Colonic mucosa (tissue), 4 donors: ENCODE measurements around the gene RTKN2. TPM values are rescaled to one million over a fixed set of nuclear protein-coding genes. Genes with fewer than 3 reads are reported as not detected.
"Not testable (repeated sequence)": the region's sequence is repeated elsewhere in the genome, so short reads cannot be mapped to it uniquely, and the experiment has no call there.

Experiments
- DNase-seq: peaks from one replicate; pipeline ENCODE4 v3.0.0-alpha.2; 2020
- H3K27ac ChIP-seq: fragments of 200-600 bp; one replicate; pipeline ENCODE4 v1.8.0; 2021
- H3K27me3 ChIP-seq: fragments of 200-600 bp; one replicate; pipeline ENCODE4 v1.8.0; 2021
- H3K36me3 ChIP-seq: fragments of 200-600 bp; one replicate; pipeline ENCODE4 v1.8.0; 2021
- H3K4me1 ChIP-seq: fragments of 200-600 bp; one replicate; pipeline ENCODE4 v1.8.0; 2021; ENCODE audit warnings: mild to moderate bottlenecking
- H3K4me3 ChIP-seq: fragments of 200-600 bp; one replicate; pipeline ENCODE4 v1.8.0; 2021
- H3K9ac ChIP-seq, 2 donors: one replicate each; pipeline ENCODE4 v1.7.0; 2013; ENCODE audit warnings: control low read depth in 2 of 2, low read depth in 2 of 2, low read length in 2 of 2
- H3K9me3 ChIP-seq: fragments of 200-600 bp; one replicate; pipeline ENCODE4 v1.8.0; 2021
- intact Hi-C: fragments of 100-400 bp; cut with DNase I; formaldehyde crosslinking; loops from one replicate; pipeline ENCODE4 v1.14.1; 2022
- total RNA-seq, 2 donors: library from RNA; stranded (reverse); fragmentation: NEBNext Ultra II Directional in 1 of 2; extraction: Animal tissue kit (Norgen Biotek cat#: 25700) in 1 of 2; gene quantifications; one replicate each; pipeline ENCODE4 v1.2.1, GENCODE V29; 2021
- TF ChIP-seq, protein P1 (sequence below): fragments of 200-600 bp; IDR thresholded peaks from one replicate; pipeline ENCODE4 v1.8.0; 2022; ENCODE audit warnings: antibody characterized with exemption, mild to moderate bottlenecking
- donor health status: healthy.
- donor health status: DM: no; HTN: no; CAD: no.
- donor health status: DM: no; HTN: no; CAD: no.

The RTKN2 gene
- total RNA-seq, 2 donors from 2014 or later: 3.2 to 7.4 TPM

DNA sequence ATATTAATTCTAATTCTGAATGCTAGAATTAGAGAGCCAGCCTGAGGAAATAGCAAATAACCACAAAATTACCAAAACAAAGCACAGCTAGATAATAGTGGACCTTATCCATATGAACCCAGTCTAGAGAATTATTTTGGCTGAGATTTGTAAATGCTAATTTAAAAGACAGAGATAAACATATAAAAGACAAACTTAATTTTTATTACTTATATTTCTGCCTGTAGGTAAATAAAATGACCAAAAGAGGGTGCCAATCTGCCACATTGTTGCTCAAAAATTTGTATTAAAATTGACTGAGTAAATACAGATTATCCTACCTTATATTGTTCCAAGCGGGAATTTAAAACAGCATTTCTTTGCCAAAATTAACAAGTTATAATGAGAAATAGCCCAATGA is 20.2 kb downstream of the RTKN2 start:
- no peak overlapping the region for H3K9ac ChIP-seq
- TF ChIP-seq, protein P1, sequence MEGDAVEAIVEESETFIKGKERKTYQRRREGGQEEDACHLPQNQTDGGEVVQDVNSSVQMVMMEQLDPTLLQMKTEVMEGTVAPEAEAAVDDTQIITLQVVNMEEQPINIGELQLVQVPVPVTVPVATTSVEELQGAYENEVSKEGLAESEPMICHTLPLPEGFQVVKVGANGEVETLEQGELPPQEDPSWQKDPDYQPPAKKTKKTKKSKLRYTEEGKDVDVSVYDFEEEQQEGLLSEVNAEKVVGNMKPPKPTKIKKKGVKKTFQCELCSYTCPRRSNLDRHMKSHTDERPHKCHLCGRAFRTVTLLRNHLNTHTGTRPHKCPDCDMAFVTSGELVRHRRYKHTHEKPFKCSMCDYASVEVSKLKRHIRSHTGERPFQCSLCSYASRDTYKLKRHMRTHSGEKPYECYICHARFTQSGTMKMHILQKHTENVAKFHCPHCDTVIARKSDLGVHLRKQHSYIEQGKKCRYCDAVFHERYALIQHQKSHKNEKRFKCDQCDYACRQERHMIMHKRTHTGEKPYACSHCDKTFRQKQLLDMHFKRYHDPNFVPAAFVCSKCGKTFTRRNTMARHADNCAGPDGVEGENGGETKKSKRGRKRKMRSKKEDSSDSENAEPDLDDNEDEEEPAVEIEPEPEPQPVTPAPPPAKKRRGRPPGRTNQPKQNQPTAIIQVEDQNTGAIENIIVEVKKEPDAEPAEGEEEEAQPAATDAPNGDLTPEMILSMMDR: no peak
- intact Hi-C loops: loop anchor here (5.0 kb wide), 1 partner anchor 211 kb away; no protein-coding TSS in a partner anchor
- H3K4me1 ChIP-seq: no peaks in the 10 kb centered on the region
- H3K27ac ChIP-seq: no peak overlapping the region
- no peak overlapping the region for H3K4me3 ChIP-seq
- no peak for DNase-seq
- no peaks in the 10 kb centered on the region for H3K27me3 ChIP-seq
- H3K36me3 ChIP-seq: no peaks in the 10 kb centered on the region
- H3K9me3 ChIP-seq: no peaks in the 10 kb centered on the region

DNA sequence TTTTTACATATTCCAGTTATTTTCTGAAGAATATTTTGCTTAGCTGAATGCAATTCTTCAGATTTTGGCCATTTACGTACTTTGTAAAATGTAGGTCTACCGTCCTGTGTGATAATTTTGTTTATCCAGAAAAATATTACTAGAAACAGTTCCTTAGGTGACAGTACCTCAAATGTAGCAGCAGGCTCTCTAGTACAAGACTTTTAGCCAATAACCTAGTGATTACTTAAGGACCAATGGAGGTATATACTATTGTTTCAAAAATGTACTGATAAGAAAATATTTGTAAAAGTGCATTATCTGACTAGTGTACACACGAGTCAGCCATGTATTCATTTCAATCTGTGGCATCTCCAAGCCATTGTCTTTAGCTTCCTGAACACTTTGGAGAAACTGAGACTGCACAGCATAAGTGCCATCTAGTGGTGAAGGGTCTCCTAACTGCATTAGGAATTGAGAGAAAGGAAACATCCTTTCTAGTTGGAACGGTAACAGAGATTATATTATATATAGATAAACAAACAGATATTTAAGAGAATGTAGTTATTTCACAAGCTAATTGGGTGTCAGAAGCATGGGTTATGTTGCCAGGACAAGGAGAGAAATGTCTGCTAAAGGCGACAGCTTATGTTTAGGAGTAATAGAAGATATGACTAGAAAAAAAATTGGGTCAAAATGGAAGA is 23.7 kb downstream of the RTKN2 start:
- Histone ChIP-seq H3K9ac (no peak overlapping the region), H3K36me3 (no peaks in the 10 kb centered on the region)
- intact Hi-C loops: loop anchor here (5.0 kb wide), 2 partner anchors 208 to 343 kb away; partner anchors contain the start of gene ARID5B

DNA sequence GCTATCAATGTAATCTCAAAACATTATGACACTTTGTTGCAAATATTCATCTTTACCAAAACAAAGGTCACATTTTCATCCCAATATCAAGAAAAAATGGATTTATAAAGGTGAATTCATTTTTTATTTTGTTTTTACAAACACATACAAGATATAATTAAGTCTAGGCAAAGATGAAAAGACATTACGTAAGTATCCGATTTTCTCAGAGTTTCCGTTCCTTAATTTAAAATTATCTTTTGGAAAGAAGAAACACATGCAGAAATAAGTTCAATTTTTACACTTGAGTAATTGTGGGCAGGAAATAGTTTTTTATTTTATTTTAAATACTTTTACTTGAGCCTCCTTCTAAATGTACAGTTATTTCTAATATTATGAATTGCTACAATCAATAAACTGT is 24.6 kb downstream of the RTKN2 start:
- H3K36me3 ChIP-seq: no peaks in the 10 kb centered on the region
- intact Hi-C loops: loop anchor here (5.0 kb wide), 1 partner anchor 342 kb away; the partner anchor contains the start of gene ARID5B
- TF ChIP-seq, protein P1: no peak
- H3K9me3 ChIP-seq: no peaks in the 10 kb centered on the region
- no peaks in the 10 kb centered on the region for H3K4me1 ChIP-seq
- DNase-seq: no peak
- no peak overlapping the region for H3K4me3 ChIP-seq
- peak overlapping the region; percentile 67 for H3K27ac ChIP-seq
- H3K9ac ChIP-seq: no peak overlapping the region
- no peaks in the 10 kb centered on the region for H3K27me3 ChIP-seq

More for the DNA sequence above, 23.7 kb downstream of the RTKN2 start:
- no peak overlapping the region for H3K27ac ChIP-seq
- H3K9me3 ChIP-seq: no peaks in the 10 kb centered on the region
- H3K27me3 ChIP-seq: no peaks in the 10 kb centered on the region
- no peak overlapping the region for H3K4me3 ChIP-seq
- DNase-seq: peak; percentile 70
- H3K4me1 ChIP-seq: no peaks in the 10 kb centered on the region
- TF ChIP-seq, protein P1: peak; percentile 85

DNA sequence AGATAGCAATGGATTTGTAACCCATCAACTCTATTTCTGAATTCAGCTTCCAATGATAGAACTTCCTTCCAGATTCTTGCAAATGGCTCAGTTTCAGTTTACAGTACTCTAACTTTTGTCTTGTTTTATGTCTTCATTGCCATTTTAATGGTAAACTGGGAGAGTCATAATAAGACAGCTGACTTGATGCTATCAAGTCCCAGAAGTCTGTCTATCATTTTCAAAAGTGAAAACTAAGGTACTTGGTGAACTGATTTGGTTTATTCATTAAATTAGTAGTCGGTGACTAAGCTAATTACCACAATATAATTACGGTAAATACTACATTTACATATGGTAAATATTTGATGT is 25.0 kb downstream of the RTKN2 start:
- H3K36me3 ChIP-seq: no peaks in the 10 kb centered on the region
- H3K9me3 ChIP-seq: no peaks in the 10 kb centered on the region
- H3K4me1 ChIP-seq: no peaks in the 10 kb centered on the region
- no peak for DNase-seq
- intact Hi-C loops: loop anchor here (5.0 kb wide), 1 partner anchor 341 kb away; the partner anchor contains the start of gene ARID5B
- H3K4me3 ChIP-seq: no peak overlapping the region
- TF ChIP-seq, protein P1: no peak
- no peaks in the 10 kb centered on the region for H3K27me3 ChIP-seq
- H3K27ac ChIP-seq: peak overlapping the region; percentile 67
- peak overlapping the region in 1 of 2 donors; percentile 62 for H3K9ac ChIP-seq

DNA sequence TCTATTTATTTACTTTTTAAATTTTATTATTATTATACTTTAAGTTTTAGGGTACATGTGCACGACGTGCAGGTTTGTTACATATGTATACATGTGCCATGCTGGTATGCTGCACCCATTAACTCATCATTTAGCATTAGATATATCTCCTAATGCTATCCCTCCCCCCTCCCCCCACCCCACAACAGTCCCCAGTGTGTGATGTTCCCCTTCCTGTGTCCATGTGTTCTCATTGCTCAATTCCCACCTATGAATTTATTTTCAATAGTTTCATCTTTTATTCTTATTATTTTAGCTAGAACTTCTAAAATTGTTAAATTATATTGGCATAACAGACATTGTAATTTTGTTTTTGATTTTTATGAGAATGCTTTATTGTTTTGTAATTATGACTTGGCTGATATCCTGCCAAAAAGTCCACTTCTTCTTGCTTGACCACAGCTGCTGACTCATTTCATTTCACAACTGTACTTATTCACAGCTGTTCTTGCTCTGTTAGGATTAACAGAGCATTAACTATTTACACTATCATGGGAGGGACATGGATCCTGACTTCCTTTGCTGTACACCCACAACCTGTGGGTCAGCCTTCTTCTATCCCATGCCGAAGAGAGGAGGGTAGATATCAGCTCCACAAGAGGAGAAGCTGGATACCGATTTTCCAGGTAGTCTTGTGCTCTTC is 25.5 kb downstream of the RTKN2 start:
- DNase-seq: not testable (repeated sequence)
- intact Hi-C loops: loop anchor here (5.0 kb wide), 1 partner anchor 341 kb away; the partner anchor contains the start of gene ARID5B

DNA sequence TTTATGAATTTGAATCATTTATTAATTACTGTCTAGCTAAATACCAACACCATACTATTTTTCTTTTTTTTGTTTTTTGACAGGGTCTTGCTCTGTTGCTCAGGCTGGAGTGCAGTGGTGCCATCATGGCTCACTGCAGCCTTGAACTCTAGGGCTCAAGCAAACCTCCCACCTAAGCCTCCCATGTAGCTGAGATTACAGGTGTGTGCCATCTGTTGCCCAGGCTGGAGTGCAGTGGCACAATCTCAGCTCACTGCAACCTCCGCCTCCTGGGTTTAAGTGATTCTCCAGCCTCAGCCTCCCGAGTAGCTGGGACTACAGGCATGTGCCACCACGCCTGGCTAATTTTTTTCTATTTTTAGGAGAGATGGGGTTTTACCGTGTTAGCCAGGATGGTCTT is 27.1 kb downstream of the RTKN2 start:
- H3K9me3 ChIP-seq, H3K27me3 ChIP-seq, H3K4me3 ChIP-seq, H3K36me3 ChIP-seq, DNase-seq, H3K4me1 ChIP-seq, H3K27ac ChIP-seq, H3K9ac ChIP-seq: not testable (repeated sequence)
- intact Hi-C loops: loop anchor here (5.0 kb wide), 1 partner anchor 339 kb away; the partner anchor contains the start of gene ARID5B

More for the DNA sequence above, 25.5 kb downstream of the RTKN2 start:
- not testable (repeated sequence) for H3K27me3 ChIP-seq, H3K9me3 ChIP-seq, H3K36me3 ChIP-seq, H3K4me3 ChIP-seq, H3K4me1 ChIP-seq
- Histone ChIP-seq H3K9ac (peak overlapping the region in 1 of 2 donors; percentile 62), H3K27ac (peak overlapping the region; percentile 67)
